ENCODE measurements around the gene CALM1. TPM values are rescaled to one million over a fixed set of nuclear protein-coding genes. Genes with fewer than 3 reads are reported as not detected.

Gene CALM1
- total and polyA plus RNA-seq, 7 donors, result 460 to 1,593 (median 659) TPM

DNA sequence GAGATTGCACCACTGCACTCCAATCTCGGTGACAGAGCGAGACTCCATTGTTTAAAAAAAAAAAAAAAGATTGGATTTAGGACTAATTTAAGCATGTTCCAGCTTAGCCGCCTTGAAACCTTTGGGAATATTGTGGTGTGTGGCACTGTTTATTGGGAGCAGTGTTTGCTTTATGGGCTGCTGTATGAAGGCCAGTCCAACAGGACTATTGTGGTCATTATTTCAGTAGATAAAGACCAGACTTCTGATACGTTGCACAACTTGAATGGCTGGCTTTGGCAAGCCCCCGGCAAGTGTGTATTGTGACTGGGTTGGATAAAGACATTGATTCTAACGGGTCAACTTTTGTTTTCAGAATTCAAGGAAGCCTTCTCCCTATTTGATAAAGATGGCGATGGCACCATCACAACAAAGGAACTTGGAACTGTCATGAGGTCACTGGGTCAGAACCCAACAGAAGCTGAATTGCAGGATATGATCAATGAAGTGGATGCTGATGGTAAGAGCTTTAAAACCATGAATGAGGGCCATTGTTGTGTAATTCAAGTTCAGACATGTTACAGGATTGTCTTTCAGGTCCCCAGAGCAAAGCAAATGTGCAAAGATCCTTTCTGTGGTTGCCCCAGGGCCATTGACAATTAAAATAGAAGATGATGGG lies 4.2 kb downstream of the CALM1 start:
- Histone ChIP-seq H3K27ac (peak overlapping the region; percentile 92), H3K4me1 (peaks cover 60% of the 10 kb centered on the region), H3K9me3 (no peaks in the 10 kb centered on the region), H3K27me3 (ENCODE audit: insufficient read depth in 3 of 3, low read length in 2 of 3) (no peaks in the 10 kb centered on the region), H3K4me3 (peak overlapping the region; percentile 87), H3K36me3 (ENCODE audit: insufficient read depth in 1 of 2, low read depth in 1 of 2) (peaks cover 17 to 65% of the 10 kb centered on the region in 2 donors)
- ATAC-seq (no peak), DNase-seq (no peak)
- TF ChIP-seq, protein P1, sequence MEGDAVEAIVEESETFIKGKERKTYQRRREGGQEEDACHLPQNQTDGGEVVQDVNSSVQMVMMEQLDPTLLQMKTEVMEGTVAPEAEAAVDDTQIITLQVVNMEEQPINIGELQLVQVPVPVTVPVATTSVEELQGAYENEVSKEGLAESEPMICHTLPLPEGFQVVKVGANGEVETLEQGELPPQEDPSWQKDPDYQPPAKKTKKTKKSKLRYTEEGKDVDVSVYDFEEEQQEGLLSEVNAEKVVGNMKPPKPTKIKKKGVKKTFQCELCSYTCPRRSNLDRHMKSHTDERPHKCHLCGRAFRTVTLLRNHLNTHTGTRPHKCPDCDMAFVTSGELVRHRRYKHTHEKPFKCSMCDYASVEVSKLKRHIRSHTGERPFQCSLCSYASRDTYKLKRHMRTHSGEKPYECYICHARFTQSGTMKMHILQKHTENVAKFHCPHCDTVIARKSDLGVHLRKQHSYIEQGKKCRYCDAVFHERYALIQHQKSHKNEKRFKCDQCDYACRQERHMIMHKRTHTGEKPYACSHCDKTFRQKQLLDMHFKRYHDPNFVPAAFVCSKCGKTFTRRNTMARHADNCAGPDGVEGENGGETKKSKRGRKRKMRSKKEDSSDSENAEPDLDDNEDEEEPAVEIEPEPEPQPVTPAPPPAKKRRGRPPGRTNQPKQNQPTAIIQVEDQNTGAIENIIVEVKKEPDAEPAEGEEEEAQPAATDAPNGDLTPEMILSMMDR (IDR thresholded peaks at IDR 0.05), result no peak
- intact Hi-C loops (cut with DNase I), result no loop called here
- WGBS, 3 donors, result 67 to 79% (median 70%) methylated on average over 7 of the region's 7 CpGs

DNA sequence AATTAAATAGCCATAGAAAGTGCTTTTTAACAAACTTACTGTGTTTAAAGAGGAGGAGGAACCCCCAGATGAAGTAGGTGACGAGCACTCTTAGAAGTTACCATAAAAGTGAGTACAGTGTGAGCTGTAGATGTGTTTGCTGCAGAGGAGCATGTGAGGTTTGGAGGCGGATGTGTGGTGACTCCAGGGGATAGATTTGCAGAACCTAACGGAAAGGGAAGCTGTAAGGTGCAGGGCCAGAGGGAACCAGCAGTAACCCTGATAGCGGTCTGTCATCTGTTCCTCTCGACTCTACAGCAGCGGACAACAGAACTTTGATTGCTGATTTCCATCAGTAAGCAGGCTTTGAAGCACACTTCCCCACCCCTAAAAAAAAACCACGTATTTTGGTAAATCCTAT lies 5.2 kb downstream of the CALM1 start:
- Histone ChIP-seq H3K36me3 (ENCODE audit: insufficient read depth in 1 of 2, low read depth in 1 of 2) (peaks cover 17 to 69% of the 10 kb centered on the region in 2 donors), H3K4me3 (peak overlapping the region; percentile 87), H3K27me3 (ENCODE audit: insufficient read depth in 3 of 3, low read length in 2 of 3) (no peaks in the 10 kb centered on the region), H3K9me3 (no peaks in the 10 kb centered on the region), H3K4me1 (peaks cover 67% of the 10 kb centered on the region), H3K27ac (peak overlapping the region; percentile 92)
- ATAC-seq, result no peak
- TF ChIP-seq, protein P1 (IDR thresholded peaks at IDR 0.05), result no peak
- intact Hi-C loops (cut with DNase I), result no loop called here
- WGBS, 3 donors, result 52 to 67% (median 56%) methylated on average over 7 of the region's 7 CpGs
- DNase-seq, result no peak

- DNase-seq (no peak), ATAC-seq (no peak)
- 43 to 87% (median 57%) methylated on average over 2 of the region's 2 CpGs for WGBS, 3 donors
- Histone ChIP-seq H3K4me3 (peak overlapping the region; percentile 87), H3K27ac (peak overlapping the region; percentile 92), H3K9me3 (no peaks in the 10 kb centered on the region), H3K4me1 (peaks cover 67% of the 10 kb centered on the region), H3K36me3 (ENCODE audit: insufficient read depth in 1 of 2, low read depth in 1 of 2) (peaks cover 17 to 69% of the 10 kb centered on the region in 2 donors), H3K27me3 (ENCODE audit: insufficient read depth in 3 of 3, low read length in 2 of 3) (no peaks in the 10 kb centered on the region)
- TF ChIP-seq, protein P1 (IDR thresholded peaks at IDR 0.05), result no peak
- intact Hi-C loops (cut with DNase I), result no loop called here
Observed at GRCh38 chr14:90403065-90403464, 6.2 kb downstream of the CALM1 start.

GRCh38 chr14:90405101-90405500 lies 8.3 kb downstream of the CALM1 start:
- WGBS, 3 donors, result 60 to 84% (median 70%) methylated on average over 9 of the region's 9 CpGs
- Histone ChIP-seq H3K4me1 (peaks cover 72% of the 10 kb centered on the region), H3K27me3 (ENCODE audit: insufficient read depth in 3 of 3, low read length in 2 of 3) (no peaks in the 10 kb centered on the region), H3K36me3 (ENCODE audit: insufficient read depth in 1 of 2, low read depth in 1 of 2) (peaks cover 17 to 63% of the 10 kb centered on the region in 2 donors), H3K4me3 (no peak overlapping the region), H3K9me3 (no peaks in the 10 kb centered on the region), H3K27ac (peak overlapping the region; percentile 92)
- ATAC-seq (peak in 2 of 4 donors; percentile 20 to 35), DNase-seq (no peak)
- intact Hi-C loops (cut with DNase I), result loop anchor here (2.0 to 5.0 kb wide), 2 partner anchors 108 to 167 kb away; no protein-coding TSS in a partner anchor
- TF ChIP-seq, protein P1 (IDR thresholded peaks at IDR 0.05), result no peak

Data from psoas muscle (tissue), 8 donors.